ENCODE measurements around the gene AKR1C3.

DNA sequence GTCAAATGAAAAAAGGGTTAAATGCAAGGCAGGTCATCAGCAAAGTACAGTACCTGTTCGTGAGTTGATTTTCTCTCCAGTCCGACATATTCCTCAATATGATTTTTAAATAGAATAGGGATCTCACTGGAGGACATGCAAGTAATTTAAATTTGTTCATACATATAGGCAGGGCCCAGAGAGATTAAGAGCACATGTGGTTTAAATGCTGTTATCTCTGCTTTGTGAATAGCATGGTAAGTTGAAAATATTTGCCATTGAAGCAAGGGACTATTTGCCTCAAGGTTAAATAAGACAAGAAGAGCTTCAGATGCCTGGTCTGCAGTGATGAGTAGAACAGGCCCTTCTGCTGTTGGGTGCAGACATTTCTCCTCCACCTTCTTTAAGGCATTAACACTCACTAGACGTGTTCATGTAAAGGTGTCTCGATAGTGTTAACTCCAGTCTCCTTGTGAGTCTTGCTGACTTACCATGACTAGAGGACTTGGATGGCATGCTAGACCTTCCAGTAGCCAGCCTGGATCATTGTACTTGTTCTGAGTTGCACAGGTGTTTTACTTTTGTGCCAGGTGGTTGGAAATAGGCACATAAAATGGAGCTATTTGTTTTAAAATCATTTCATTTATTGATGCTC lies 15.6 kb upstream of the AKR1C3 start:
- TF ChIP-seq, protein P1, sequence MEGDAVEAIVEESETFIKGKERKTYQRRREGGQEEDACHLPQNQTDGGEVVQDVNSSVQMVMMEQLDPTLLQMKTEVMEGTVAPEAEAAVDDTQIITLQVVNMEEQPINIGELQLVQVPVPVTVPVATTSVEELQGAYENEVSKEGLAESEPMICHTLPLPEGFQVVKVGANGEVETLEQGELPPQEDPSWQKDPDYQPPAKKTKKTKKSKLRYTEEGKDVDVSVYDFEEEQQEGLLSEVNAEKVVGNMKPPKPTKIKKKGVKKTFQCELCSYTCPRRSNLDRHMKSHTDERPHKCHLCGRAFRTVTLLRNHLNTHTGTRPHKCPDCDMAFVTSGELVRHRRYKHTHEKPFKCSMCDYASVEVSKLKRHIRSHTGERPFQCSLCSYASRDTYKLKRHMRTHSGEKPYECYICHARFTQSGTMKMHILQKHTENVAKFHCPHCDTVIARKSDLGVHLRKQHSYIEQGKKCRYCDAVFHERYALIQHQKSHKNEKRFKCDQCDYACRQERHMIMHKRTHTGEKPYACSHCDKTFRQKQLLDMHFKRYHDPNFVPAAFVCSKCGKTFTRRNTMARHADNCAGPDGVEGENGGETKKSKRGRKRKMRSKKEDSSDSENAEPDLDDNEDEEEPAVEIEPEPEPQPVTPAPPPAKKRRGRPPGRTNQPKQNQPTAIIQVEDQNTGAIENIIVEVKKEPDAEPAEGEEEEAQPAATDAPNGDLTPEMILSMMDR (IDR thresholded peaks at IDR 0.05) = no peak
- no peak for TF ChIP-seq POLR2A (IDR thresholded peaks at IDR 0.05)
